ENCODE measurements around the gene SLC6A2. TPM values are rescaled to one million over a fixed set of nuclear protein-coding genes. Genes with fewer than 3 reads are reported as not detected.

The SLC6A2 gene
- total and polyA plus RNA-seq, 2 experiments from 2014 or later: 0.35 to 0.39 TPM

- TF ChIP-seq ZNF462 (CRISPR knock-in tag; IDR thresholded peaks at IDR 0.05) (no peak), STAT1 (IDR thresholded peaks at IDR 0.05; ENCODE audit: unreplicated experiment) (no peak), EZH2phosphoT487 (IDR thresholded peaks at IDR 0.05; ENCODE audit: unreplicated experiment) (no peak), POLR2AphosphoS5 (IDR thresholded peaks at IDR 0.05; ENCODE audit: low read depth) (no peak), NANOG (IDR thresholded peaks at IDR 0.05; ENCODE audit: borderline replicate concordance) (no peak), CREB1 (CRISPR knock-in tag; IDR thresholded peaks at IDR 0.05; ENCODE audit: low read depth) (no peak)
- TF ChIP-seq, protein P1, sequence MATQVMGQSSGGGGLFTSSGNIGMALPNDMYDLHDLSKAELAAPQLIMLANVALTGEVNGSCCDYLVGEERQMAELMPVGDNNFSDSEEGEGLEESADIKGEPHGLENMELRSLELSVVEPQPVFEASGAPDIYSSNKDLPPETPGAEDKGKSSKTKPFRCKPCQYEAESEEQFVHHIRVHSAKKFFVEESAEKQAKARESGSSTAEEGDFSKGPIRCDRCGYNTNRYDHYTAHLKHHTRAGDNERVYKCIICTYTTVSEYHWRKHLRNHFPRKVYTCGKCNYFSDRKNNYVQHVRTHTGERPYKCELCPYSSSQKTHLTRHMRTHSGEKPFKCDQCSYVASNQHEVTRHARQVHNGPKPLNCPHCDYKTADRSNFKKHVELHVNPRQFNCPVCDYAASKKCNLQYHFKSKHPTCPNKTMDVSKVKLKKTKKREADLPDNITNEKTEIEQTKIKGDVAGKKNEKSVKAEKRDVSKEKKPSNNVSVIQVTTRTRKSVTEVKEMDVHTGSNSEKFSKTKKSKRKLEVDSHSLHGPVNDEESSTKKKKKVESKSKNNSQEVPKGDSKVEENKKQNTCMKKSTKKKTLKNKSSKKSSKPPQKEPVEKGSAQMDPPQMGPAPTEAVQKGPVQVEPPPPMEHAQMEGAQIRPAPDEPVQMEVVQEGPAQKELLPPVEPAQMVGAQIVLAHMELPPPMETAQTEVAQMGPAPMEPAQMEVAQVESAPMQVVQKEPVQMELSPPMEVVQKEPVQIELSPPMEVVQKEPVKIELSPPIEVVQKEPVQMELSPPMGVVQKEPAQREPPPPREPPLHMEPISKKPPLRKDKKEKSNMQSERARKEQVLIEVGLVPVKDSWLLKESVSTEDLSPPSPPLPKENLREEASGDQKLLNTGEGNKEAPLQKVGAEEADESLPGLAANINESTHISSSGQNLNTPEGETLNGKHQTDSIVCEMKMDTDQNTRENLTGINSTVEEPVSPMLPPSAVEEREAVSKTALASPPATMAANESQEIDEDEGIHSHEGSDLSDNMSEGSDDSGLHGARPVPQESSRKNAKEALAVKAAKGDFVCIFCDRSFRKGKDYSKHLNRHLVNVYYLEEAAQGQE (IDR thresholded peaks at IDR 0.05; ENCODE audit: unreplicated experiment): no peak
- TF ChIP-seq, protein P2, sequence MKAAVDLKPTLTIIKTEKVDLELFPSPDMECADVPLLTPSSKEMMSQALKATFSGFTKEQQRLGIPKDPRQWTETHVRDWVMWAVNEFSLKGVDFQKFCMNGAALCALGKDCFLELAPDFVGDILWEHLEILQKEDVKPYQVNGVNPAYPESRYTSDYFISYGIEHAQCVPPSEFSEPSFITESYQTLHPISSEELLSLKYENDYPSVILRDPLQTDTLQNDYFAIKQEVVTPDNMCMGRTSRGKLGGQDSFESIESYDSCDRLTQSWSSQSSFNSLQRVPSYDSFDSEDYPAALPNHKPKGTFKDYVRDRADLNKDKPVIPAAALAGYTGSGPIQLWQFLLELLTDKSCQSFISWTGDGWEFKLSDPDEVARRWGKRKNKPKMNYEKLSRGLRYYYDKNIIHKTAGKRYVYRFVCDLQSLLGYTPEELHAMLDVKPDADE (IDR thresholded peaks at IDR 0.05): no peak
- TF ChIP-seq, protein P3, sequence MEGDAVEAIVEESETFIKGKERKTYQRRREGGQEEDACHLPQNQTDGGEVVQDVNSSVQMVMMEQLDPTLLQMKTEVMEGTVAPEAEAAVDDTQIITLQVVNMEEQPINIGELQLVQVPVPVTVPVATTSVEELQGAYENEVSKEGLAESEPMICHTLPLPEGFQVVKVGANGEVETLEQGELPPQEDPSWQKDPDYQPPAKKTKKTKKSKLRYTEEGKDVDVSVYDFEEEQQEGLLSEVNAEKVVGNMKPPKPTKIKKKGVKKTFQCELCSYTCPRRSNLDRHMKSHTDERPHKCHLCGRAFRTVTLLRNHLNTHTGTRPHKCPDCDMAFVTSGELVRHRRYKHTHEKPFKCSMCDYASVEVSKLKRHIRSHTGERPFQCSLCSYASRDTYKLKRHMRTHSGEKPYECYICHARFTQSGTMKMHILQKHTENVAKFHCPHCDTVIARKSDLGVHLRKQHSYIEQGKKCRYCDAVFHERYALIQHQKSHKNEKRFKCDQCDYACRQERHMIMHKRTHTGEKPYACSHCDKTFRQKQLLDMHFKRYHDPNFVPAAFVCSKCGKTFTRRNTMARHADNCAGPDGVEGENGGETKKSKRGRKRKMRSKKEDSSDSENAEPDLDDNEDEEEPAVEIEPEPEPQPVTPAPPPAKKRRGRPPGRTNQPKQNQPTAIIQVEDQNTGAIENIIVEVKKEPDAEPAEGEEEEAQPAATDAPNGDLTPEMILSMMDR (conservative IDR thresholded peaks at IDR 0.05; ENCODE audit: low read depth in 2 of 2): no peak
Measured at GRCh38 chr16:55621771-55622170, 34.0 kb upstream of the SLC6A2 start (continued).
